ENCODE results near the gene STK32B.

- TF ChIP-seq, protein P1, sequence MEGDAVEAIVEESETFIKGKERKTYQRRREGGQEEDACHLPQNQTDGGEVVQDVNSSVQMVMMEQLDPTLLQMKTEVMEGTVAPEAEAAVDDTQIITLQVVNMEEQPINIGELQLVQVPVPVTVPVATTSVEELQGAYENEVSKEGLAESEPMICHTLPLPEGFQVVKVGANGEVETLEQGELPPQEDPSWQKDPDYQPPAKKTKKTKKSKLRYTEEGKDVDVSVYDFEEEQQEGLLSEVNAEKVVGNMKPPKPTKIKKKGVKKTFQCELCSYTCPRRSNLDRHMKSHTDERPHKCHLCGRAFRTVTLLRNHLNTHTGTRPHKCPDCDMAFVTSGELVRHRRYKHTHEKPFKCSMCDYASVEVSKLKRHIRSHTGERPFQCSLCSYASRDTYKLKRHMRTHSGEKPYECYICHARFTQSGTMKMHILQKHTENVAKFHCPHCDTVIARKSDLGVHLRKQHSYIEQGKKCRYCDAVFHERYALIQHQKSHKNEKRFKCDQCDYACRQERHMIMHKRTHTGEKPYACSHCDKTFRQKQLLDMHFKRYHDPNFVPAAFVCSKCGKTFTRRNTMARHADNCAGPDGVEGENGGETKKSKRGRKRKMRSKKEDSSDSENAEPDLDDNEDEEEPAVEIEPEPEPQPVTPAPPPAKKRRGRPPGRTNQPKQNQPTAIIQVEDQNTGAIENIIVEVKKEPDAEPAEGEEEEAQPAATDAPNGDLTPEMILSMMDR (conservative IDR thresholded peaks at IDR 0.05; ENCODE audit: low read depth, low read length): no peak
- TF ChIP-seq RCOR1 (IDR thresholded peaks at IDR 0.05; ENCODE audit: insufficient replicate concordance, low read length) (no peak), CEBPB (IDR thresholded peaks at IDR 0.05; ENCODE audit: low read depth, low read length) (peak; percentile 19; the same call in 1 of the 2 replicates), ELK1 (IDR thresholded peaks at IDR 0.05; ENCODE audit: borderline replicate concordance, low read depth, low read length) (no peak), RFX5 (IDR thresholded peaks at IDR 0.05; ENCODE audit: low read depth, low read length) (no peak), POLR2A (IDR thresholded peaks at IDR 0.05; ENCODE audit: low read depth, low read length) (no peak), RAD21 (IDR thresholded peaks at IDR 0.05; ENCODE audit: low read length) (no peak), SMC3 (IDR thresholded peaks at IDR 0.05; ENCODE audit: low read depth, low read length) (no peak), CHD1 (IDR thresholded peaks at IDR 0.05; ENCODE audit: low read depth, low read length) (no peak), MAFK (IDR thresholded peaks at IDR 0.05; ENCODE audit: low read depth, low read length) (no peak)
- TF ChIP-seq, protein P2, sequence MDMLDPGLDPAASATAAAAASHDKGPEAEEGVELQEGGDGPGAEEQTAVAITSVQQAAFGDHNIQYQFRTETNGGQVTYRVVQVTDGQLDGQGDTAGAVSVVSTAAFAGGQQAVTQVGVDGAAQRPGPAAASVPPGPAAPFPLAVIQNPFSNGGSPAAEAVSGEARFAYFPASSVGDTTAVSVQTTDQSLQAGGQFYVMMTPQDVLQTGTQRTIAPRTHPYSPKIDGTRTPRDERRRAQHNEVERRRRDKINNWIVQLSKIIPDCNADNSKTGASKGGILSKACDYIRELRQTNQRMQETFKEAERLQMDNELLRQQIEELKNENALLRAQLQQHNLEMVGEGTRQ (IDR thresholded peaks at IDR 0.05; ENCODE audit: low read depth, low read length): no peak
Measured at GRCh38 chr4:5528031-5528436, 476.8 kb downstream of the STK32B start.
